ENCODE data around the gene SYNE1. TPM values are rescaled to one million over a fixed set of nuclear protein-coding genes. Genes with fewer than 3 reads are reported as not detected.

Gene SYNE1
- total RNA-seq, 1 experiment from 2014 or later = 6.5 TPM

DNA sequence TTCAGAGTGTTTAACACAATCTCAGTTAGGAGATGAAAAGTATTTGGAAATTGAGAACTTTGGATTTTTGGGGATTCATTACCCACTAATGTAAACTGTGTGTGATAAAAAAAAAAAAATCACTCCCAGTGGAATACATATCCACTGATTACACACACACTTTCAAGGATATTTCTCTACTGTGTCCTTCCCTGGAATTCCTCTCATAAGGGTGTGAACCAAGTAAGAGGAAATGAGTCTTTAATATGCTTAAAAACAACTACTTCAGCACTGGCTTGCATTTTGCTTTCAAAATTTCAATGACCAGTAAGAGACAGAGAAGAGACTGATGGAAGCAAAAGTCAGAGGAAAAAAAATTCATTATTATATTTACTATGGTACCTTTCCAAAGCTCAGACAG lies 36.1 kb upstream of the SYNE1 start (continued):
- TF ChIP-seq ZNF219 (CRISPR knock-in tag; IDR thresholded peaks at IDR 0.05; ENCODE audit: borderline replicate concordance) = no peak
- TF ChIP-seq ZNF138 (CRISPR knock-in tag; conservative IDR thresholded peaks at IDR 0.05) = no peak
- TF ChIP-seq FOXK1 (CRISPR knock-in tag; IDR thresholded peaks at IDR 0.05) = no peak
- TF ChIP-seq AFF4 (CRISPR knock-in tag; IDR thresholded peaks at IDR 0.05; ENCODE audit: borderline replicate concordance) = no peak
- TF ChIP-seq NFATC4 (CRISPR knock-in tag; IDR thresholded peaks at IDR 0.05) = no peak
- no peak for TF ChIP-seq RELA (CRISPR knock-in tag; IDR thresholded peaks at IDR 0.05; ENCODE audit: borderline replicate concordance)

DNA sequence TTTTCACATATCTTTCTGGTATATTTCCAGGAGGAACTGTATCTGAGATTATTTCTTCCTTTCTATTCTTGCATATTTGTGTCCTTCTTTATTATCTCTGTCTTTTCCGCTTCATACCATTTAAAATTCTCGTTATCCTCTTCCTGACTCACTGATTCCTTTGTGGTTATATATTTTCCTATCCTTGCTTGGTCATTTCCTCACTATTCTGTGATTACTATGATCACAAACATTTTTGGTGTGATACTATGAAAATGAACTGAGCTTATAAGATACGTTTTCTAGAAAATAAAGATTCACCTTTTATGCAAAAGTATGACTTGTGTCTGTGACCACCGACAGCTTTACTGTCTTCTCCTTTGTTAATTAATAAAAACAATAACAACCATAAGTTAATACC lies 34.0 kb upstream of the SYNE1 start:
- TF ChIP-seq, protein P1, sequence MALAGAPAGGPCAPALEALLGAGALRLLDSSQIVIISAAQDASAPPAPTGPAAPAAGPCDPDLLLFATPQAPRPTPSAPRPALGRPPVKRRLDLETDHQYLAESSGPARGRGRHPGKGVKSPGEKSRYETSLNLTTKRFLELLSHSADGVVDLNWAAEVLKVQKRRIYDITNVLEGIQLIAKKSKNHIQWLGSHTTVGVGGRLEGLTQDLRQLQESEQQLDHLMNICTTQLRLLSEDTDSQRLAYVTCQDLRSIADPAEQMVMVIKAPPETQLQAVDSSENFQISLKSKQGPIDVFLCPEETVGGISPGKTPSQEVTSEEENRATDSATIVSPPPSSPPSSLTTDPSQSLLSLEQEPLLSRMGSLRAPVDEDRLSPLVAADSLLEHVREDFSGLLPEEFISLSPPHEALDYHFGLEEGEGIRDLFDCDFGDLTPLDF (CRISPR knock-in tag; IDR thresholded peaks at IDR 0.05) = no peak
- no peak for TF ChIP-seq SOX15 (CRISPR knock-in tag; IDR thresholded peaks at IDR 0.05)
- no peak for TF ChIP-seq ZNF263 (CRISPR knock-in tag; IDR thresholded peaks at IDR 0.05; ENCODE audit: low read depth)
- no peak for TF ChIP-seq FOXP4 (CRISPR knock-in tag; IDR thresholded peaks at IDR 0.05)
- no peak for TF ChIP-seq GRHL2 (CRISPR knock-in tag; IDR thresholded peaks at IDR 0.05; ENCODE audit: insufficient replicate concordance, severe bottlenecking)
- TF ChIP-seq, protein P2, sequence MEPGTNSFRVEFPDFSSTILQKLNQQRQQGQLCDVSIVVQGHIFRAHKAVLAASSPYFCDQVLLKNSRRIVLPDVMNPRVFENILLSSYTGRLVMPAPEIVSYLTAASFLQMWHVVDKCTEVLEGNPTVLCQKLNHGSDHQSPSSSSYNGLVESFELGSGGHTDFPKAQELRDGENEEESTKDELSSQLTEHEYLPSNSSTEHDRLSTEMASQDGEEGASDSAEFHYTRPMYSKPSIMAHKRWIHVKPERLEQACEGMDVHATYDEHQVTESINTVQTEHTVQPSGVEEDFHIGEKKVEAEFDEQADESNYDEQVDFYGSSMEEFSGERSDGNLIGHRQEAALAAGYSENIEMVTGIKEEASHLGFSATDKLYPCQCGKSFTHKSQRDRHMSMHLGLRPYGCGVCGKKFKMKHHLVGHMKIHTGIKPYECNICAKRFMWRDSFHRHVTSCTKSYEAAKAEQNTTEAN (CRISPR knock-in tag; IDR thresholded peaks at IDR 0.05) = no peak
- no peak for TF ChIP-seq TEAD4 (CRISPR knock-in tag; IDR thresholded peaks at IDR 0.05)
- TF ChIP-seq, protein P3, sequence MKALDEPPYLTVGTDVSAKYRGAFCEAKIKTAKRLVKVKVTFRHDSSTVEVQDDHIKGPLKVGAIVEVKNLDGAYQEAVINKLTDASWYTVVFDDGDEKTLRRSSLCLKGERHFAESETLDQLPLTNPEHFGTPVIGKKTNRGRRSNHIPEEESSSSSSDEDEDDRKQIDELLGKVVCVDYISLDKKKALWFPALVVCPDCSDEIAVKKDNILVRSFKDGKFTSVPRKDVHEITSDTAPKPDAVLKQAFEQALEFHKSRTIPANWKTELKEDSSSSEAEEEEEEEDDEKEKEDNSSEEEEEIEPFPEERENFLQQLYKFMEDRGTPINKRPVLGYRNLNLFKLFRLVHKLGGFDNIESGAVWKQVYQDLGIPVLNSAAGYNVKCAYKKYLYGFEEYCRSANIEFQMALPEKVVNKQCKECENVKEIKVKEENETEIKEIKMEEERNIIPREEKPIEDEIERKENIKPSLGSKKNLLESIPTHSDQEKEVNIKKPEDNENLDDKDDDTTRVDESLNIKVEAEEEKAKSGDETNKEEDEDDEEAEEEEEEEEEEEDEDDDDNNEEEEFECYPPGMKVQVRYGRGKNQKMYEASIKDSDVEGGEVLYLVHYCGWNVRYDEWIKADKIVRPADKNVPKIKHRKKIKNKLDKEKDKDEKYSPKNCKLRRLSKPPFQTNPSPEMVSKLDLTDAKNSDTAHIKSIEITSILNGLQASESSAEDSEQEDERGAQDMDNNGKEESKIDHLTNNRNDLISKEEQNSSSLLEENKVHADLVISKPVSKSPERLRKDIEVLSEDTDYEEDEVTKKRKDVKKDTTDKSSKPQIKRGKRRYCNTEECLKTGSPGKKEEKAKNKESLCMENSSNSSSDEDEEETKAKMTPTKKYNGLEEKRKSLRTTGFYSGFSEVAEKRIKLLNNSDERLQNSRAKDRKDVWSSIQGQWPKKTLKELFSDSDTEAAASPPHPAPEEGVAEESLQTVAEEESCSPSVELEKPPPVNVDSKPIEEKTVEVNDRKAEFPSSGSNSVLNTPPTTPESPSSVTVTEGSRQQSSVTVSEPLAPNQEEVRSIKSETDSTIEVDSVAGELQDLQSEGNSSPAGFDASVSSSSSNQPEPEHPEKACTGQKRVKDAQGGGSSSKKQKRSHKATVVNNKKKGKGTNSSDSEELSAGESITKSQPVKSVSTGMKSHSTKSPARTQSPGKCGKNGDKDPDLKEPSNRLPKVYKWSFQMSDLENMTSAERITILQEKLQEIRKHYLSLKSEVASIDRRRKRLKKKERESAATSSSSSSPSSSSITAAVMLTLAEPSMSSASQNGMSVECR (CRISPR knock-in tag; IDR thresholded peaks at IDR 0.05; ENCODE audit: borderline replicate concordance) = no peak
- TF ChIP-seq NFYB (CRISPR knock-in tag; conservative IDR thresholded peaks at IDR 0.05; ENCODE audit: low read depth) = no peak
- H3K4me3 Mint-ChIP-seq = no peak overlapping the region
- H3K27ac Mint-ChIP-seq = no peak overlapping the region
- H3K4me1 Mint-ChIP-seq = peaks cover 5% of the 10 kb centered on the region
- ChIA-PET POLR2A (no interaction called here), CTCF (interaction anchor here (0.9 to 1.8 kb wide), 2 partner anchors 28 to 185 kb away, joined by 3 to 8 read pairs; no protein-coding TSS in a partner anchor)
- H3K9me3 Mint-ChIP-seq = peaks cover 11% of the 10 kb centered on the region
- H3K36me3 Mint-ChIP-seq = no peaks in the 10 kb centered on the region
- ATAC-seq (no peak), DNase-seq (ENCODE audit: low spot score) (no peak)
- no peaks in the 10 kb centered on the region for H3K27me3 Mint-ChIP-seq (ENCODE audit: low read depth)

Measured in WTC11 (cell line).